Calu3 (cell line): Measurements from ENCODE around the gene DCANP1. TPM values are rescaled to one million over a fixed set of nuclear protein-coding genes. Genes with fewer than 3 reads are reported as not detected.

Experiments
- BruUV-seq: library from RNA; stranded (reverse); fragments of 400-500 nt; replicated peaks from 2 replicates; lab custom pipeline; 2021; lab: Mats Ljungman, UMichigan
- CTCF ChIA-PET: fragments of 300-600 bp; sonication (Branson Sonifier 250); formaldehyde crosslinking; loops from one replicate; lab custom pipeline; 2022; ENCODE audit warnings: antibody characterized with exemption; lab: Charles Lee
- DNase-seq: peaks from one replicate; pipeline ENCODE4 v3.0.0; 2022
- H3K27ac Mint-ChIP-seq: one replicate; pipeline ENCODE4 v1.8.0; 2022; ENCODE audit warnings: mixed read lengths; ENCODE audit not compliant: unreplicated experiment
- H3K27me3 Mint-ChIP-seq: one replicate; pipeline ENCODE4 v1.8.0; 2022; ENCODE audit warnings: mixed read lengths; ENCODE audit not compliant: unreplicated experiment
- H3K36me3 Mint-ChIP-seq: one replicate; pipeline ENCODE4 v1.8.0; 2022; ENCODE audit warnings: mild to moderate bottlenecking, moderate library complexity, mixed read lengths; ENCODE audit not compliant: insufficient read depth, unreplicated experiment
- H3K4me1 Mint-ChIP-seq: one replicate; pipeline ENCODE4 v1.8.0; 2022; ENCODE audit warnings: mild to moderate bottlenecking, low read depth, mixed read lengths; ENCODE audit not compliant: unreplicated experiment
- H3K4me3 Mint-ChIP-seq: one replicate; pipeline ENCODE4 v1.8.0; 2022; ENCODE audit warnings: mild to moderate bottlenecking, low read depth, moderate library complexity, mixed read lengths; ENCODE audit not compliant: unreplicated experiment
- H3K9me3 Mint-ChIP-seq: one replicate; pipeline ENCODE4 v1.8.0; 2022; ENCODE audit warnings: low read depth, mixed read lengths; ENCODE audit not compliant: unreplicated experiment
- intact Hi-C: fragments of 100-400 bp; cut with micrococcal nuclease; formaldehyde crosslinking; loops from one replicate; pipeline ENCODE4 v1.10.0; 2022; ENCODE audit not compliant: unreplicated experiment
- total RNA-seq: library from RNA; stranded (reverse); gene quantifications from 2 replicates; pipeline ENCODE4 v1.2.3, GENCODE V29; 2022
- TF ChIP-seq, protein P1 (sequence below): fragments of 200-600 bp; IDR thresholded peaks from one replicate; pipeline ENCODE4 v1.8.0; 2022; ENCODE audit warnings: antibody characterized with exemption; ENCODE audit not compliant: unreplicated experiment

Gene DCANP1
- total RNA-seq, 1 experiment from 2014 or later: not detected

DNA sequence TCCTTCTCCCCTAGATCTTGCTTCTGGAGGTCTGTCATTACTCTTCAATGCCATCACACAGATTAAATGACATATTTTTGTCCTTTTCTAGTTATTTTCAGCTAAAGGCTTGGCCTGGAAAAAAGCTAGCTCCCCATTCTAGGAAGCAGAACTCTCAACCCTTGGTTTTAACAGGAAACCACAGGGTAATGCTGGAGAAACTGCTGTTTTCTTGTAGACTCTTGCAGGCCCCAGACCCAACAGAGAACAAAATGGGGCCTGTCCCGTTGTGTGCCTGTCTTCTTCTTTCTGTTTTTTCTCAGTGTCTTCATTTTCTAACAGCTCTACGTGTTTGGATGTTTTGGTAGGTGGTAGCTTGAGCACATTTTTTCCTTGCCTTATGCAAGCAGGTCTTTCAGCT, 21.5 kb downstream of the DCANP1 start:
- intact Hi-C loops: loop anchor here (5.0 kb wide), 1 partner anchor 78 kb away; no protein-coding TSS in a partner anchor
- H3K4me3 Mint-ChIP-seq: no peak overlapping the region
- no peak for DNase-seq
- CTCF ChIA-PET: interaction anchor here (0.5 to 1.6 kb wide), 10 partner anchors 12 to 714 kb away, joined by 3 to 6 read pairs (median 3); no protein-coding TSS in a partner anchor
- peaks cover 5% of the 10 kb centered on the region for H3K9me3 Mint-ChIP-seq
- H3K36me3 Mint-ChIP-seq: no peaks in the 10 kb centered on the region
- H3K27ac Mint-ChIP-seq: no peak overlapping the region
- H3K27me3 Mint-ChIP-seq: peaks cover 28% of the 10 kb centered on the region
- no peaks in the 10 kb centered on the region for H3K4me1 Mint-ChIP-seq
- TF ChIP-seq, protein P1, sequence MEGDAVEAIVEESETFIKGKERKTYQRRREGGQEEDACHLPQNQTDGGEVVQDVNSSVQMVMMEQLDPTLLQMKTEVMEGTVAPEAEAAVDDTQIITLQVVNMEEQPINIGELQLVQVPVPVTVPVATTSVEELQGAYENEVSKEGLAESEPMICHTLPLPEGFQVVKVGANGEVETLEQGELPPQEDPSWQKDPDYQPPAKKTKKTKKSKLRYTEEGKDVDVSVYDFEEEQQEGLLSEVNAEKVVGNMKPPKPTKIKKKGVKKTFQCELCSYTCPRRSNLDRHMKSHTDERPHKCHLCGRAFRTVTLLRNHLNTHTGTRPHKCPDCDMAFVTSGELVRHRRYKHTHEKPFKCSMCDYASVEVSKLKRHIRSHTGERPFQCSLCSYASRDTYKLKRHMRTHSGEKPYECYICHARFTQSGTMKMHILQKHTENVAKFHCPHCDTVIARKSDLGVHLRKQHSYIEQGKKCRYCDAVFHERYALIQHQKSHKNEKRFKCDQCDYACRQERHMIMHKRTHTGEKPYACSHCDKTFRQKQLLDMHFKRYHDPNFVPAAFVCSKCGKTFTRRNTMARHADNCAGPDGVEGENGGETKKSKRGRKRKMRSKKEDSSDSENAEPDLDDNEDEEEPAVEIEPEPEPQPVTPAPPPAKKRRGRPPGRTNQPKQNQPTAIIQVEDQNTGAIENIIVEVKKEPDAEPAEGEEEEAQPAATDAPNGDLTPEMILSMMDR: no peak
- no TSS peak for BruUV-seq

DNA sequence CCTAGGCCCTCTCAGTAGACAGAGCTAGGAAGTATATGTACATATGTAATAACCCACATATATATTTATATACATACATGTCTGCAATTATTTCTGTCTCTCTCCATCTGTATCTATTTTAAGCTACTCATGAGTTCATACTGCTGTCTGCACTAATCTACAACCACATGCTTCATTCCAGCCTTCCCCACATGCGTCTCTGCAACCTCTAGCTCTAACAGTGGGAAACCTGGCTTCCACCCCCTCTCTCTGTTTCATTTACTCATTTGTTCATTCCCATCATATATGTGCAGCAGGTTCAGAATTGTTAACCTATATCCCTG, 23.3 kb downstream of the DCANP1 start:
- BruUV-seq: no TSS peak
- Mint-ChIP-seq H3K4me3 (no peak overlapping the region), H3K36me3 (no peaks in the 10 kb centered on the region), H3K27ac (no peak overlapping the region), H3K4me1 (no peaks in the 10 kb centered on the region), H3K27me3 (peaks cover 35% of the 10 kb centered on the region), H3K9me3 (peaks cover 2% of the 10 kb centered on the region)
- TF ChIP-seq, protein P1: no peak
- CTCF ChIA-PET: interaction anchor here (0.6 to 1.4 kb wide), 2 partner anchors 68 to 130 kb away, joined by 3 read pairs; no protein-coding TSS in a partner anchor
- intact Hi-C loops: no loop called here
- no peak for DNase-seq

DNA sequence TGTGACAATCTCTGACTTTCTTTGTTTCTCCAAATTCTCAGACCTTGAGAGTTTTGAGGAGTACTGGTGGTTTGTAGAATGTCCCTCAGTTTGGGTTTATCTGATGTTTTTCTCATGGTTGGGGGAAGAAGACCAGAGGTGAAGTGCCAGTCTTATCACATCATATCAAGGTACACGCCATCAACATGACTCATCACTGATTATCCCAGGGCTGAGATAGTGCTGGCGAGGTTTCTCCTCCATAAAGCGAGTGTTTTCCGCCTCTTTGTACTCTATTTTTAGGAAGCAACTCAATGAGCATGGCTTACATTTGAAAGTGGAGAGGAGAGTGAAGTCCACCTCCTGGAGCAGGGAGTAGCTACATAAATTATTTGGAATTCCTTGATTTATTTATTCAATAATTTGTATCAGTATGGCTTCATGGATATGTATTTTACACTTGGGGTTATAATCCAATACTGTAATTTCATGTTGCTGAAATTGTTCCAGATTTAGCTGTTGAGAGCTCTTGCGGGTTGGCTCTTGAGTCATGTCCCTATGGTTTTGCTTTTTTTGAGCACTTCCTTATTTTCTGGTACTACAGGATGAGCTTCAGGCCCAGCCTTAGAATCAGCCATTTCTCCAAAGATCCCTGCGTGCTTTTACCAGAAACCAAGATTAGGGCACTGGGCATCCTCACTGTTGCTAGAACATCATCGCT, 23.9 kb downstream of the DCANP1 start:
- no peak for DNase-seq
- Mint-ChIP-seq H3K36me3 (no peaks in the 10 kb centered on the region), H3K4me1 (no peaks in the 10 kb centered on the region), H3K27me3 (peaks cover 35% of the 10 kb centered on the region), H3K27ac (no peak overlapping the region), H3K9me3 (peaks cover 2% of the 10 kb centered on the region), H3K4me3 (no peak overlapping the region)
- TF ChIP-seq, protein P1: no peak
- intact Hi-C loops: no loop called here
- CTCF ChIA-PET: interaction anchor here (1.4 kb wide), 1 partner anchor 130 kb away, joined by 3 read pairs; no protein-coding TSS in a partner anchor
- no TSS peak for BruUV-seq

- Mint-ChIP-seq H3K36me3 (no peaks in the 10 kb centered on the region), H3K4me3 (no peak overlapping the region), H3K4me1 (no peaks in the 10 kb centered on the region), H3K27ac (no peak overlapping the region), H3K9me3 (no peaks in the 10 kb centered on the region), H3K27me3 (peaks cover 40% of the 10 kb centered on the region)
- CTCF ChIA-PET: interaction anchor here (0.5 kb wide), 1 partner anchor 821 kb away, joined by 4 read pairs; no protein-coding TSS in a partner anchor
- TF ChIP-seq, protein P1: no peak
- intact Hi-C loops: no loop called here
- BruUV-seq: no TSS peak
- no peak for DNase-seq
These were observed 24.7 kb downstream of the DCANP1 start for GRCh38 chr5:135422419-135422818.
